ENCODE results near the gene MAN1A1. TPM values are rescaled to one million over a fixed set of nuclear protein-coding genes. Genes with fewer than 3 reads are reported as not detected.
"Not testable (repeated sequence)": the region's sequence is repeated elsewhere in the genome, so short reads cannot be mapped to it uniquely, and the experiment has no call there.

The MAN1A1 gene
- total and polyA plus RNA-seq, 4 donors = 11.7 to 60.4 (median 33.7) TPM

DNA sequence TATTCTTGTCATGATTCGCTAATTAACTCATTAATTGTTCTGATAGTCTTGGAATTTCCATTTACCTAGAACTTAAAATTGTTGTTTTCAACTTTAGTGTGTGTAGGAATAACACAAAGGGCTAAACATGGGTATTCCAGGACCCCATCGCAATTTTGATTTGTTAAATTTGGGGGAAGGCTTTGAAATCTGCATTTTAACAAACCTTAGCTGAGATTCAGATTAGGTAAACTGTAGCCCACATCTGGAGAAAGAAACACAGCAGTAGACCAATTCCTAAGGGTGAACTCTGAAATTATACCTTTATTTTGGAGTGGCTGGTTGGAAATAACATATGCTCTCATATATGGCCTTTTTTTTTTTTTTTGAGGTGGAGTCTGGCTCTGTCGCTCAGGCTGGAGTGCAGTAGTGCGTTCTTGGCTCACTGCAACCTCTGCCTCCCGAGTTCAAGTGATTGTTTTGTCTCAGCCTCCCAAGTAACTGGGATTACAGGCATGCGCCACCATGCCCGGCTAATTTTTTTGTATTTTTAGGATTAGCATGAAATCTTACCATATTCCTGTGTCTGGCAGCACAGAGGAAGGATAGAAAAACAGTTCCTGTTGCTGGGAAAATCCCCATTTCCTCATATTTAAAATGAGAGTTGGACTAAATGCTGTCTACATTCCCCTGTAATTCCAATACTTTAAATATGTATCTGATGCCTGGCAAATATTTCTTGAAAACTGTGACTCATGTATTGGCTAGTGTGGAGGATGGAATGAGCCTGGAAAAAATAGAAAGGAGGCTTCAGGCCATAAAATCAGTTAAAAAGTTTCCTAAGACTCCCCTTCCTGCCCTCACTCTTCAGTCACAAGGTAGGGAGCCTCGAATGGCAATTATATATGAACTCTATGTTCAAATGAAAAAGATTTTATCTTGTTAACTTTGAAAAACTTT, 174.4 kb downstream of the MAN1A1 start:
- Histone ChIP-seq H3K27ac (ENCODE audit: low read depth, low read length) (no peak overlapping the region), H3K36me3 (ENCODE audit: control insufficient read depth, insufficient read depth, low read length) (no peaks in the 10 kb centered on the region), H3K4me1 (ENCODE audit: control insufficient read depth, insufficient read depth, low read length) (no peaks in the 10 kb centered on the region), H3K4me3 (ENCODE audit: low read depth, low read length) (no peak overlapping the region), H3K9me3 (ENCODE audit: control insufficient read depth, insufficient read depth, low read length) (no peaks in the 10 kb centered on the region), H3K27me3 (ENCODE audit: control insufficient read depth, insufficient read depth, low read length) (no peaks in the 10 kb centered on the region)
- no peak for DNase-seq (ENCODE audit: low read depth in 4 of 6, low spot score in 6 of 6)
- WGBS (ENCODE audit: insufficient coverage) = no CpG with 5 or more reads among the region's 8 CpGs

- Histone ChIP-seq H3K36me3 (ENCODE audit: control insufficient read depth, insufficient read depth, low read length) (no peaks in the 10 kb centered on the region), H3K4me1 (ENCODE audit: control insufficient read depth, insufficient read depth, low read length) (no peaks in the 10 kb centered on the region), H3K27ac (ENCODE audit: low read depth, low read length) (no peak overlapping the region), H3K4me3 (ENCODE audit: low read depth, low read length) (no peak overlapping the region), H3K9me3 (ENCODE audit: control insufficient read depth, insufficient read depth, low read length) (no peaks in the 10 kb centered on the region), H3K27me3 (ENCODE audit: control insufficient read depth, insufficient read depth, low read length) (no peaks in the 10 kb centered on the region)
- peak in 1 of 6 donors; percentile 27 for DNase-seq (ENCODE audit: low read depth in 4 of 6, low spot score in 6 of 6)
- WGBS (ENCODE audit: insufficient coverage) = no CpG with 5 or more reads among the region's 3 CpGs
These were observed 175.5 kb downstream of the MAN1A1 start for GRCh38 chr6:119174085-119174445.

DNA sequence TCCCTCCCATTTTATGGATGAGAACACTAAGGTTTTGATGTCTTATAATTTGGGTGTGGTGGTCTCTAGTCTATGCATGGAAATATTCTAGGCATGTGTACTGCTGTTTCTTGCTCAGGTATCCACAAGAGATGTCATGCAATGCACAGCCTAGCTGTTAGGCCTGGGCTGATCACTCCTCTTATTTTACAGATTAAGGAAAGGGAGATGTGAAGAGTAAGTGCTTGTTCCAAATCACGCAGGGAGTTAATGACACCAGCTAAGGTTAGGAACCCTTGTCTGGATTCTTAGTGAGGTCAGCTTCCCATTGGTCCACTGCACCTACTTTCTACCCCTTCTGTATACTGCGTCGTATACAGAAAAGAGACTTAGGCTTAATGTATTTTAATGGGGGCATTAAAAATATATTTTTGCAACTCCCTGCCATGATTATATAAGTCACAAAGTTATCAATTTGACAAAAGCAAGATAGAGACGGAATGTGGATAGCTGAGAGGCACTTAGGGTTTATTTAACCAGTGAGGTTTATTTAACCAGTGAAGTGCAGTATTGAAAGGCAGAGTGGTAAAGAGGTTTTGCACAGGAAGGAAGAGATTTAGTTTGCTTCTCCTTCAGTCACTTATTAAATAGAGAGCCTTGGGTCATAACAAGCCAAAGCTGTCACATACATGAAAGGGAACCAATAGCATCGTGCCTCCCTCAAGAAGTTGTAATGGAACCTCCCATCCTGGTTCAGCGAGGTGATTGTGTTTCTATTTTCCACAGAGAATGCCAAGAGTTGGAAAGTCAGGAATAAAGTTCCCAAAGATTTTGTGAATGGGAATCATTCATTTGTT, 176.1 kb downstream of the MAN1A1 start:
- Histone ChIP-seq H3K4me3 (ENCODE audit: low read depth, low read length) (no peak overlapping the region), H3K36me3 (ENCODE audit: control insufficient read depth, insufficient read depth, low read length) (no peaks in the 10 kb centered on the region), H3K27me3 (ENCODE audit: control insufficient read depth, insufficient read depth, low read length) (no peaks in the 10 kb centered on the region), H3K9me3 (ENCODE audit: control insufficient read depth, insufficient read depth, low read length) (no peaks in the 10 kb centered on the region), H3K4me1 (ENCODE audit: control insufficient read depth, insufficient read depth, low read length) (no peaks in the 10 kb centered on the region), H3K27ac (ENCODE audit: low read depth, low read length) (no peak overlapping the region)
- DNase-seq (ENCODE audit: low read depth in 4 of 6, low spot score in 6 of 6) = no peak
- WGBS (ENCODE audit: insufficient coverage) = no CpG with 5 or more reads among the region's 6 CpGs

DNA sequence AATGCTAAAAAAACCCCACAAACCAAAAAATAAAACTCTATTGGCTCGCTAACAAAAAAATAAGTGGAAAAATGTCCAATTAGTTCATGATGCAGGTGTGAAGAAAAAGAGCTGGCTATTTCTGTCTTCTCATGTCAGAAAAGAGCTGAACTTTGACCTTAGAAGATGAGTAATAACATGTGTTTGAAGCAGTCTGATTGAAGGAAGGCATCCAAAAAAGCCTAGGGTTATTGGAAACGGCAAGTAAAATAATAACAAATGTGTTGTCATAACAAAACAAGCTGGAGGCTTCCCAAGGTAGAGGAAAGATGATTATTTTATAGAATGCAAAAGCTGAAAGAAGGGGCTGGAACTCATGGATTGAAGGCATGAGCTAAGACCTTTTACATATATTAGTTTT, 176.7 kb downstream of the MAN1A1 start:
- Histone ChIP-seq H3K4me3 (ENCODE audit: low read depth, low read length) (no peak overlapping the region), H3K4me1 (ENCODE audit: control insufficient read depth, insufficient read depth, low read length) (no peaks in the 10 kb centered on the region), H3K9me3 (ENCODE audit: control insufficient read depth, insufficient read depth, low read length) (no peaks in the 10 kb centered on the region), H3K27me3 (ENCODE audit: control insufficient read depth, insufficient read depth, low read length) (no peaks in the 10 kb centered on the region), H3K27ac (ENCODE audit: low read depth, low read length) (no peak overlapping the region), H3K36me3 (ENCODE audit: control insufficient read depth, insufficient read depth, low read length) (no peaks in the 10 kb centered on the region)
- no peak for DNase-seq (ENCODE audit: low read depth in 4 of 6, low spot score in 6 of 6)
- WGBS (ENCODE audit: insufficient coverage) = 100% methylated on average over 1 of the region's 2 CpGs

- Histone ChIP-seq H3K27ac (ENCODE audit: low read depth, low read length) (no peak overlapping the region), H3K4me1 (ENCODE audit: control insufficient read depth, insufficient read depth, low read length) (no peaks in the 10 kb centered on the region)
- no peak for DNase-seq (ENCODE audit: low read depth in 4 of 6, low spot score in 6 of 6)
These were observed 177.5 kb downstream of the MAN1A1 start for GRCh38 chr6:119171864-119172588.

DNA sequence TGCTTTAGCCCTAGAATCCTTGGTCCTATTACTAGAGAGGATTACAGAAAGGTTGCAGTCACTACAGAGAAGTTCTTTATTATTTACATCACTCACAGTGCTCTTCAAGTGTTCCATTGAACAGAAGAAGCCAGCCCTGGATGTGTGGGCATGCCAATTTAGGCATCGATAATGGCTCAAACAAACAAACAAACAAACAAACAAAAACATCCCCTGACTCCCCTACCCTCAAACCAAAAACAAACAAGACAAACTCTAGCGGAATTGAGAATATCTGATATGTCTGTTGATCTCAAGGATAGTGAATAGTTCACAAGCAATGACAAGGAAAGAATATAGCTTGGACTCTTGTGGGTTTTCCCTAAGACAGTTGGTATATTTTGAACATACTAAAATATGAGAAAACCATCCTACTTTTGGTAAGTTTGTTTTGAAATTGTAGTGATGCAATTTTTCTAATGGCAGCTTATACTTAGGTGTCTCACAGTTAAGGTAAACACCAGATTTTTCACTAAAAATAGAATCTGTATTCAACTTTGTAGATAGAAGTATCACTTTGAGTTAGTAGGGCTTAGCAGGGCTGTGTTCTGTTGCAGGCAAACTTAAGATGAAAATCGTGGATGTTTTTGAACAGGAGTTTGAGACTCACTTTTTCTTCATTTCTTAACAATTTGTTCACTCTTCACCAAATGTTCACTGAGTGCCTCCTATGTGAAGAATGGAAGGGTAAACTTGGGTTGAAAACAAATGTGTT, 178.3 kb downstream of the MAN1A1 start:
- no peaks in the 10 kb centered on the region for H3K9me3 ChIP-seq (ENCODE audit: control insufficient read depth, insufficient read depth, low read length)
- no CpG with 5 or more reads among the region's 3 CpGs for WGBS (ENCODE audit: insufficient coverage)
- H3K27ac ChIP-seq (ENCODE audit: low read depth, low read length) = no peak overlapping the region

More at GRCh38 chr6:119171864-119172588, 177.5 kb downstream of the MAN1A1 start:
- H3K36me3 ChIP-seq (ENCODE audit: control insufficient read depth, insufficient read depth, low read length) = no peaks in the 10 kb centered on the region
- no peaks in the 10 kb centered on the region for H3K27me3 ChIP-seq (ENCODE audit: control insufficient read depth, insufficient read depth, low read length)
- H3K4me3 ChIP-seq (ENCODE audit: low read depth, low read length) = no peak overlapping the region
- H3K9me3 ChIP-seq (ENCODE audit: control insufficient read depth, insufficient read depth, low read length) = no peaks in the 10 kb centered on the region

GRCh38 chr6:119170447-119171087, 179.0 kb downstream of the MAN1A1 start:
- WGBS (ENCODE audit: insufficient coverage) = no CpG with 5 or more reads among the region's 8 CpGs
- Histone ChIP-seq H3K4me1 (ENCODE audit: control insufficient read depth, insufficient read depth, low read length) (no peaks in the 10 kb centered on the region), H3K27me3 (ENCODE audit: control insufficient read depth, insufficient read depth, low read length) (no peaks in the 10 kb centered on the region), H3K9me3 (ENCODE audit: control insufficient read depth, insufficient read depth, low read length) (no peaks in the 10 kb centered on the region), H3K27ac (ENCODE audit: low read depth, low read length) (no peak overlapping the region), H3K36me3 (ENCODE audit: control insufficient read depth, insufficient read depth, low read length) (no peaks in the 10 kb centered on the region), H3K4me3 (ENCODE audit: low read depth, low read length) (no peak overlapping the region)
- DNase-seq (ENCODE audit: low read depth in 4 of 6, low spot score in 6 of 6) = no peak

More for the DNA sequence above, 178.3 kb downstream of the MAN1A1 start:
- Histone ChIP-seq H3K4me3 (ENCODE audit: low read depth, low read length) (no peak overlapping the region), H3K4me1 (ENCODE audit: control insufficient read depth, insufficient read depth, low read length) (no peaks in the 10 kb centered on the region), H3K36me3 (ENCODE audit: control insufficient read depth, insufficient read depth, low read length) (no peaks in the 10 kb centered on the region), H3K27me3 (ENCODE audit: control insufficient read depth, insufficient read depth, low read length) (no peaks in the 10 kb centered on the region)
- DNase-seq (ENCODE audit: low read depth in 4 of 6, low spot score in 6 of 6) = no peak

DNA sequence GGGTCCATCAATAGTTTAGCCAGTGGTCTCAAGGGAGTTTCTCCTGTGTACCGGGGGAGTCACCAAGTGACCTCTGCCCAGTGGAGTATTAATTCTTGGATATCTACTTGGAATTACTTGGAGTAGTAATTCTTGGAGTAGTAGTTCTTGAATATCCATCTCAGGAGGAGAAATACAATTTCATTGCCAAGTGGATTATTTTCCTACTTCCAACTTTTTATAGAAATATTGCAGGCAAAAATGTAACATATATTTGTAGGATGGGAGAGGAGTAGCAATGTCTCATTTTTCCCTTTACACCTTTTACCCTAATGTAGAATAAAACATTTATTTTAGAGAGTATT, 179.5 kb downstream of the MAN1A1 start:
- 67% methylated on average over 1 of the region's 1 CpG for WGBS (ENCODE audit: insufficient coverage)
- Histone ChIP-seq H3K9me3 (ENCODE audit: control insufficient read depth, insufficient read depth, low read length) (no peaks in the 10 kb centered on the region), H3K4me3 (ENCODE audit: low read depth, low read length) (no peak overlapping the region), H3K4me1 (ENCODE audit: control insufficient read depth, insufficient read depth, low read length) (no peaks in the 10 kb centered on the region), H3K27me3 (ENCODE audit: control insufficient read depth, insufficient read depth, low read length) (no peaks in the 10 kb centered on the region), H3K27ac (ENCODE audit: low read depth, low read length) (no peak overlapping the region), H3K36me3 (ENCODE audit: control insufficient read depth, insufficient read depth, low read length) (no peaks in the 10 kb centered on the region)
- DNase-seq (ENCODE audit: low read depth in 4 of 6, low spot score in 6 of 6) = no peak

- not testable (repeated sequence) for H3K4me1 ChIP-seq (ENCODE audit: control insufficient read depth, insufficient read depth, low read length); DNase-seq (ENCODE audit: low read depth in 4 of 6, low spot score in 6 of 6); H3K36me3 ChIP-seq (ENCODE audit: control insufficient read depth, insufficient read depth, low read length); H3K27me3 ChIP-seq (ENCODE audit: control insufficient read depth, insufficient read depth, low read length); H3K4me3 ChIP-seq (ENCODE audit: low read depth, low read length); H3K27ac ChIP-seq (ENCODE audit: low read depth, low read length); H3K9me3 ChIP-seq (ENCODE audit: control insufficient read depth, insufficient read depth, low read length)
- WGBS (ENCODE audit: insufficient coverage) = 100% methylated on average over 1 of the region's 2 CpGs
These were observed 180.2 kb downstream of the MAN1A1 start for GRCh38 chr6:119169355-119169754.

Data from spinal cord (tissue), 10 donors.